Measurements from ENCODE around the gene AOC3. TPM values are rescaled to one million over a fixed set of nuclear protein-coding genes. Genes with fewer than 3 reads are reported as not detected.

AOC3 gene
- total and polyA plus RNA-seq, 2 of the 13 experiments (the other 11 are each of a cell fraction or from before 2014, with no cell fraction given) = 8.7 to 51.7 TPM

- no peak for TF ChIP-seq ZMAT5 (CRISPR knock-in tag; IDR thresholded peaks at IDR 0.05; ENCODE audit: borderline replicate concordance, low read depth)
- peak in 1 of 2 experiments; percentile 59; a peak in 2 of 4 replicates for TF ChIP-seq EP300 (IDR thresholded peaks at IDR 0.05; ENCODE audit: low read depth in 2 of 2, low read length in 2 of 2)
- no peak for TF ChIP-seq EP300 (CRISPR knock-in tag; IDR thresholded peaks at IDR 0.05; ENCODE audit: borderline replicate concordance)
- TF ChIP-seq PHB2 (IDR thresholded peaks at IDR 0.05; ENCODE audit: partially characterized antibody) = no peak
- TF ChIP-seq ZNF720 (CRISPR knock-in tag; IDR thresholded peaks at IDR 0.05) = no peak
- TF ChIP-seq ZNF10 (CRISPR knock-in tag; IDR thresholded peaks at IDR 0.05; ENCODE audit: borderline replicate concordance, low read depth) = no peak
- TF ChIP-seq FOSL2 (CRISPR knock-in tag; IDR thresholded peaks at IDR 0.05) = no peak
- TF ChIP-seq ZNF496 (CRISPR knock-in tag; IDR thresholded peaks at IDR 0.05; ENCODE audit: insufficient replicate concordance) = no peak
- TF ChIP-seq ZNF281 (CRISPR knock-in tag; IDR thresholded peaks at IDR 0.05; ENCODE audit: borderline replicate concordance) = no peak
- no peak; the same call in 1 of the 2 replicates for TF ChIP-seq HBP1 (CRISPR knock-in tag; IDR thresholded peaks at IDR 0.05; ENCODE audit: low read depth)
- no peak for TF ChIP-seq ZNF709 (CRISPR knock-in tag; IDR thresholded peaks at IDR 0.05)
- no peak; the same call in 1 of the 2 replicates for TF ChIP-seq ZNF337 (CRISPR knock-in tag; IDR thresholded peaks at IDR 0.05; ENCODE audit: borderline replicate concordance, low read depth)
- TF ChIP-seq GMEB1 (CRISPR knock-in tag; IDR thresholded peaks at IDR 0.05; ENCODE audit: borderline replicate concordance) = no peak
- TF ChIP-seq ZNF20 (CRISPR knock-in tag; IDR thresholded peaks at IDR 0.05) = no peak
- TF ChIP-seq ZNF143 (CRISPR knock-in tag; IDR thresholded peaks at IDR 0.05) = no peak
- no peak for TF ChIP-seq SKI (IDR thresholded peaks at IDR 0.05; ENCODE audit: partially characterized antibody)
- no peak for TF ChIP-seq RARG (CRISPR knock-in tag; IDR thresholded peaks at IDR 0.05; ENCODE audit: low read depth)
- no peak for TF ChIP-seq ZNF567 (CRISPR knock-in tag; IDR thresholded peaks at IDR 0.05; ENCODE audit: borderline replicate concordance)
- TF ChIP-seq CCAR2 (optimal IDR thresholded peaks at IDR 0.05; ENCODE audit: low read depth, low read length) = no peak
- TF ChIP-seq E2F2 (CRISPR knock-in tag; IDR thresholded peaks at IDR 0.05; ENCODE audit: borderline replicate concordance) = no peak
- no peak for TF ChIP-seq ZSCAN22 (CRISPR knock-in tag; IDR thresholded peaks at IDR 0.05)
- TF ChIP-seq MXI1 (IDR thresholded peaks at IDR 0.05; ENCODE audit: borderline replicate concordance, low read depth, low read length) = peak; percentile 76; the same call in 1 of the 3 replicates
These were observed 18.6 kb upstream of the AOC3 start (continued) for GRCh38 chr17:42832213-42832933.

Measured in HepG2 (cell line).